Activated CD8-positive, alpha-beta T cell treated with anti-CD3 and anti-CD28 coated beads for 36 hours (primary cell): Measurements from ENCODE around the gene ARSK. TPM values are rescaled to one million over a fixed set of nuclear protein-coding genes. Genes with fewer than 3 reads are reported as not detected.

ENCODE experiments used
- ATAC-seq: fragments of 200-7000 bp; cut with Tn5 transposase; one replicate; pipeline ENCODE4 v1.10.0; 2021; ENCODE audit warnings: mild to moderate bottlenecking, moderate library complexity
- CTCF ChIA-PET: fragments of 350-600 bp; sonication (Branson Sonifier 250); formaldehyde crosslinking; loops from one replicate; lab custom pipeline; 2021; ENCODE audit warnings: antibody characterized with exemption; lab: Charles Lee
- POLR2A ChIA-PET: fragments of 350-600 bp; sonication (Branson Sonifier 250); formaldehyde crosslinking; loops from one replicate; lab custom pipeline; 2021; ENCODE audit warnings: antibody characterized with exemption; lab: Charles Lee
- DNase-seq: peaks from one replicate; pipeline ENCODE4 v3.0.0-alpha.2; 2020
- H3K27ac Mint-ChIP-seq: one replicate; pipeline ENCODE4 v1.8.0; 2021; ENCODE audit warnings: mild to moderate bottlenecking, mixed read lengths
- H3K27me3 Mint-ChIP-seq: one replicate; pipeline ENCODE4 v1.8.0; 2021; ENCODE audit warnings: mixed read lengths
- H3K36me3 Mint-ChIP-seq: one replicate; pipeline ENCODE4 v1.8.0; 2021; ENCODE audit warnings: low read depth, mixed read lengths
- H3K4me1 Mint-ChIP-seq: one replicate; pipeline ENCODE4 v1.8.0; 2021; ENCODE audit warnings: low read depth, mixed read lengths
- H3K4me3 Mint-ChIP-seq: one replicate; pipeline ENCODE4 v1.8.0; 2021; ENCODE audit warnings: mild to moderate bottlenecking, moderate library complexity, mixed read lengths
- H3K9me3 Mint-ChIP-seq: one replicate; pipeline ENCODE4 v1.8.0; 2021; ENCODE audit warnings: mixed read lengths
- CTCF ChIP-seq: fragments of 200-600 bp; IDR thresholded peaks from one replicate; pipeline ENCODE4 v1.8.0; 2022; ENCODE audit warnings: antibody characterized with exemption, mild to moderate bottlenecking
- intact Hi-C: fragments of 100-400 bp; cut with micrococcal nuclease; formaldehyde crosslinking; loops from one replicate; pipeline ENCODE4 v1.10.0; 2022
- total RNA-seq, 2 experiments: library from RNA; stranded (reverse); gene quantifications; one replicate each; pipeline ENCODE4 v1.2.3, GENCODE V29; 2021

The ARSK gene
- total RNA-seq, 2 experiments from 2014 or later, result 4.9 to 5.0 TPM

GRCh38 chr5:95626701-95627100 lies 71.8 kb downstream of the ARSK start:
- DNase-seq (no peak), ATAC-seq (no peak)
- ChIA-PET CTCF (no interaction called here), POLR2A (no interaction called here)
- no peaks in the 10 kb centered on the region for H3K36me3 Mint-ChIP-seq
- intact Hi-C loops, result no loop called here
- no peak overlapping the region for H3K4me3 Mint-ChIP-seq
- no peaks in the 10 kb centered on the region for H3K9me3 Mint-ChIP-seq
- H3K4me1 Mint-ChIP-seq, result peaks cover 20% of the 10 kb centered on the region
- no peak overlapping the region for H3K27ac Mint-ChIP-seq
- TF ChIP-seq CTCF, result no peak
- peaks cover 1% of the 10 kb centered on the region for H3K27me3 Mint-ChIP-seq

GRCh38 chr5:95627971-95628810 lies 73.3 kb downstream of the ARSK start:
- TF ChIP-seq CTCF, result no peak
- CTCF ChIA-PET, result no interaction called here
- intact Hi-C loops, result no loop called here
- H3K27me3 Mint-ChIP-seq, result peaks cover under 1% of the 10 kb centered on the region
- no peak overlapping the region for H3K27ac Mint-ChIP-seq
- no peak for DNase-seq
- H3K4me1 Mint-ChIP-seq, result peaks cover 19% of the 10 kb centered on the region
- no peak for ATAC-seq
- H3K9me3 Mint-ChIP-seq, result peaks cover 5% of the 10 kb centered on the region
- peaks cover 5% of the 10 kb centered on the region for H3K36me3 Mint-ChIP-seq
- POLR2A ChIA-PET, result no interaction called here
- no peak overlapping the region for H3K4me3 Mint-ChIP-seq

GRCh38 chr5:95628933-95629332 lies 74.0 kb downstream of the ARSK start:
- H3K4me3 Mint-ChIP-seq, result no peak overlapping the region
- H3K4me1 Mint-ChIP-seq, result peaks cover 18% of the 10 kb centered on the region
- H3K9me3 Mint-ChIP-seq, result peaks cover 5% of the 10 kb centered on the region
- no peaks in the 10 kb centered on the region for H3K27me3 Mint-ChIP-seq
- H3K27ac Mint-ChIP-seq, result no peak overlapping the region
- no peak for ATAC-seq
- intact Hi-C loops, result no loop called here
- no peak for DNase-seq
- ChIA-PET POLR2A (no interaction called here), CTCF (no interaction called here)
- H3K36me3 Mint-ChIP-seq, result peaks cover 5% of the 10 kb centered on the region
- TF ChIP-seq CTCF, result no peak

- ChIA-PET POLR2A (interaction anchor here (1.2 to 2.7 kb wide), 3 partner anchors 8 to 14 kb away, joined by 3 to 23 read pairs (median 5); no protein-coding TSS in a partner anchor), CTCF (interaction anchor here (1.1 to 2.7 kb wide), 3 partner anchors 8 to 14 kb away, joined by 4 to 14 read pairs (median 8); no protein-coding TSS in a partner anchor)
- Mint-ChIP-seq H3K36me3 (peaks cover 5% of the 10 kb centered on the region), H3K27ac (no peak overlapping the region), H3K4me1 (peaks cover 18% of the 10 kb centered on the region), H3K9me3 (peaks cover 5% of the 10 kb centered on the region), H3K4me3 (no peak overlapping the region), H3K27me3 (no peaks in the 10 kb centered on the region)
- intact Hi-C loops, result no loop called here
- no peak for DNase-seq
- no peak for ATAC-seq
- no peak for TF ChIP-seq CTCF
These were observed 75.6 kb downstream of the ARSK start for GRCh38 chr5:95630394-95630917.
